Measurements from ENCODE around the gene METTL13.
A peak's percentile ranks its signal among the peaks of the same experiment; 100 is the strongest.
"Not testable (repeated sequence)": the region's sequence is repeated elsewhere in the genome, so short reads cannot be mapped to it uniquely, and the experiment has no call there.

Gene METTL13

GRCh38 chr1:171769754-171770153, 11.7 kb upstream of the METTL13 start:
- DNase-seq = no peak

GRCh38 chr1:171772312-171772711, 9.1 kb upstream of the METTL13 start:
- DNase-seq = no peak

- no peak for DNase-seq
Observed at GRCh38 chr1:171780583-171781175, 781 bp upstream of the METTL13 start.

- no peak for DNase-seq
Observed at GRCh38 chr1:171783816-171784530, 2.5 kb downstream of the METTL13 start.

GRCh38 chr1:171784784-171785183, 3.3 kb downstream of the METTL13 start:
- no peak for DNase-seq

- no peak for DNase-seq
Observed at GRCh38 chr1:171785766-171786165, 4.3 kb downstream of the METTL13 start.

- DNase-seq = no peak
Observed at GRCh38 chr1:171786534-171786933, 5.1 kb downstream of the METTL13 start.

GRCh38 chr1:171787686-171788480, 6.4 kb downstream of the METTL13 start:
- DNase-seq = no peak

- DNase-seq = no peak
Observed at GRCh38 chr1:171788696-171789095, 7.2 kb downstream of the METTL13 start.

GRCh38 chr1:171790318-171790717, 8.9 kb downstream of the METTL13 start:
- DNase-seq = no peak

- DNase-seq = no peak
Observed at GRCh38 chr1:171792656-171793369, 11.4 kb downstream of the METTL13 start.

- DNase-seq = no peak
Observed at GRCh38 chr1:171793636-171794035, 12.2 kb downstream of the METTL13 start.

GRCh38 chr1:171794085-171794484, 12.6 kb downstream of the METTL13 start:
- DNase-seq = no peak

- DNase-seq = no peak
Observed at GRCh38 chr1:171796592-171796991, 15.1 kb downstream of the METTL13 start.

GRCh38 chr1:171798311-171798710, 16.9 kb downstream of the METTL13 start:
- no peak for DNase-seq

- DNase-seq = no peak
Observed at GRCh38 chr1:171798765-171799164, 17.3 kb downstream of the METTL13 start.

- DNase-seq = no peak
Observed at GRCh38 chr1:171799166-171799565, 17.7 kb downstream of the METTL13 start.

GRCh38 chr1:171799698-171800097, 18.2 kb downstream of the METTL13 start:
- DNase-seq = not testable (repeated sequence)

GRCh38 chr1:171800342-171800741, 18.9 kb downstream of the METTL13 start:
- no peak for DNase-seq

GRCh38 chr1:171800851-171801250, 19.4 kb downstream of the METTL13 start:
- DNase-seq = no peak

GRCh38 chr1:171801487-171801891, 20.0 kb downstream of the METTL13 start:
- DNase-seq = peak; percentile 44

- DNase-seq = no peak
Observed at GRCh38 chr1:171802207-171802606, 20.7 kb downstream of the METTL13 start.

- no peak for DNase-seq
Observed at GRCh38 chr1:171803045-171803444, 21.6 kb downstream of the METTL13 start.

Measured in NCI-H1092 treated with DMSO at 0.1 percent for 48 hours (cell line).